ENCODE results near the gene MARCHF9.

DNA sequence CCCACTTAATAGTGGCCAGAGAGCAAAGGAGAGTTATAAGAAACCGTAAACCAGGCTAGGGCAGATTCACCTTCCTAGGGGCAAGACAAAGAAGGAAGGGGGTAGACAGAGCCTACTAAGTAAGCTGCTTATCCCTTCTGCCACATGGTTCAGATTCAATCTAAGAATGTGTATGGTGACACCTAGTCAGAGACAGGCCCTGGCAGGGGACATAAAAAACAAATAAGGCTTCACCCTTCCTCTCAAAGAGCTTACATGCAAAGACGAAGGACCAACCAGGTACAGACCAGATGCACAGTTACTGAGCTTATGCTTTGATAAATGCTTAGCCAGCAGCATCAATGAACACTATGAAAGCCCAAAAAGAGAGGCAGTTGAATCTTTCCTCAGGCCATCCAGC lies 7.6 kb downstream of the MARCHF9 start:
- no peak for TF ChIP-seq POLR2AphosphoS5 (IDR thresholded peaks at IDR 0.05; ENCODE audit: borderline replicate concordance, low read depth, low read length)
- no peak for TF ChIP-seq EZH2 (IDR thresholded peaks at IDR 0.05)
